Measurements from ENCODE around the gene MUC13. TPM values are rescaled to one million over a fixed set of nuclear protein-coding genes. Genes with fewer than 3 reads are reported as not detected.

Gene MUC13
- total and polyA plus RNA-seq, 2 of the 4 experiments (the other 2 are of a cell fraction) = not detected

DNA sequence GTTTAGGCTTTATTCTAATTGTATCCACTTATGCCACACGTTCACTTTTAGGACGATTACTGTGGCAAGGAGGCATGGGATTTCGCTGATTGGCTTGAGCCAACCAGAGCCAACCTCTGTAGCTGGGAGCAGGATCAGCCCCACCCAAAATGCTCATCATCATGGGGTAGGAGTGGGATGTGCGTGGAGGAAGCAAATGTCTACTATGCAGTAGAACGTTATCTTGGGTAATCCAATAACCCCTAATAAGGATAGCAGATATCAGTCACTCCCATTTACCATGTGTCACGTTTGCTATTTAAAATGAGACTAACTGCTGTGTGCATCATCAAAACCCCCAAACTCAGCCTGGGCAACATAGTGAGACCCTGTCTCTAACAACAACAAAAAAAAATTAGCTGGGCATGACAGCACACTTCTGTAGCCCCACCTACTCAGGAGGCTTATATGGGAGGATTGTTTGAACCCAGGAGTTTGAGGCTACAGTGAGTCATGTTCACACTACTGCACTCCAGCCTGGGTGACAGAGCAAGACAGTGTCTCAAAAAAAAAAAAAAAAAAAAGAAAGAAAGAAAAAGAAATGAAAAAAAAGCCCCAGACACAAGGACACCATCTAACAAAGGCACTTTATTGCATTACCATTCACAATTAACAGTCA, 29.6 kb downstream of the MUC13 start:
- Histone ChIP-seq H3K9ac (ENCODE audit: low read depth, low read length) (no peak overlapping the region), H3K9me3 (ENCODE audit: control insufficient read depth, insufficient read depth, low read length) (no peaks in the 10 kb centered on the region), H3K14ac (replicated peaks; ENCODE audit: low read depth, low read length) (no peak overlapping the region), H3K18ac (ENCODE audit: low read depth, low read length) (no peak overlapping the region), H3K56ac (ENCODE audit: extremely low read depth, insufficient read depth, low read length) (no peak overlapping the region), H3K4me2 (ENCODE audit: low read depth, low read length) (no peak overlapping the region), H4K20me1 (ENCODE audit: insufficient read depth, low read length) (no peaks in the 10 kb centered on the region), H2BK120ac (ENCODE audit: low read depth, low read length) (no peak overlapping the region), H3K36me3 (ENCODE audit: control insufficient read depth, insufficient read depth, low read length) (no peaks in the 10 kb centered on the region), H3K4me3 (ENCODE audit: insufficient read depth, low read depth, low read length) (no peak overlapping the region), H2BK20ac (ENCODE audit: low read depth, low read length) (no peak overlapping the region), H2AFZ (replicated peaks; ENCODE audit: low read length, poor library complexity) (no peak overlapping the region), H3K23ac (ENCODE audit: low read depth, low read length) (no peak overlapping the region), H2AK9ac (replicated peaks; ENCODE audit: low read depth, low read length, poor library complexity) (no peak overlapping the region), H2BK5ac (ENCODE audit: low read depth, low read length, poor library complexity, severe bottlenecking) (no peak overlapping the region), H3K9me1 (ENCODE audit: insufficient read depth, low read length) (no peaks in the 10 kb centered on the region), H3K4me1 (ENCODE audit: control insufficient read depth, insufficient read depth, low read length) (no peaks in the 10 kb centered on the region), H4K8ac (ENCODE audit: low read depth in 2 of 2, low read length in 2 of 2) (no peak overlapping the region), H2AK5ac (ENCODE audit: low read depth, low read length) (no peak overlapping the region; the same call in 1 of the 2 replicates), H3K4ac (ENCODE audit: low read depth, low read length) (no peak overlapping the region), H4K5ac (ENCODE audit: low read depth, low read length) (no peak overlapping the region), H3K27me3 (ENCODE audit: control insufficient read depth, insufficient read depth, low read length) (peaks cover 17% of the 10 kb centered on the region), H3K27ac (ENCODE audit: insufficient read depth, low read length) (no peak overlapping the region), H3K79me1 (ENCODE audit: low read depth in 1 of 2, low read length in 2 of 2) (no peaks in the 10 kb centered on the region), H2BK15ac (ENCODE audit: low read depth, low read length) (no peak overlapping the region), H4K91ac (ENCODE audit: insufficient read depth, low read depth, low read length) (no peak overlapping the region)
- DNase-seq (no peak), ATAC-seq (ENCODE audit: low read depth) (no peak)
- TF ChIP-seq NFE2L2 (IDR thresholded peaks at IDR 0.05; ENCODE audit: low read depth, low read length) (no peak), RAD21 (IDR thresholded peaks at IDR 0.05; ENCODE audit: low read length) (no peak), RCOR1 (IDR thresholded peaks at IDR 0.05; ENCODE audit: insufficient replicate concordance, low read length) (no peak), POLR2A (IDR thresholded peaks at IDR 0.05; ENCODE audit: low read depth, low read length) (no peak), MXI1 (IDR thresholded peaks at IDR 0.05; ENCODE audit: borderline replicate concordance, low read depth, low read length) (no peak), MAFK (IDR thresholded peaks at IDR 0.05; ENCODE audit: low read depth, low read length) (no peak), CEBPB (IDR thresholded peaks at IDR 0.05; ENCODE audit: low read depth, low read length) (no peak), MAZ (IDR thresholded peaks at IDR 0.05; ENCODE audit: borderline replicate concordance, low read depth, low read length) (no peak), SMC3 (IDR thresholded peaks at IDR 0.05; ENCODE audit: low read depth, low read length) (no peak), BHLHE40 (IDR thresholded peaks at IDR 0.05; ENCODE audit: low read depth, low read length) (no peak), FOS (IDR thresholded peaks at IDR 0.05; ENCODE audit: low read depth, low read length) (no peak), CHD1 (IDR thresholded peaks at IDR 0.05; ENCODE audit: low read depth, low read length) (no peak), RFX5 (IDR thresholded peaks at IDR 0.05; ENCODE audit: low read depth, low read length) (no peak)
- TF ChIP-seq, protein P1, sequence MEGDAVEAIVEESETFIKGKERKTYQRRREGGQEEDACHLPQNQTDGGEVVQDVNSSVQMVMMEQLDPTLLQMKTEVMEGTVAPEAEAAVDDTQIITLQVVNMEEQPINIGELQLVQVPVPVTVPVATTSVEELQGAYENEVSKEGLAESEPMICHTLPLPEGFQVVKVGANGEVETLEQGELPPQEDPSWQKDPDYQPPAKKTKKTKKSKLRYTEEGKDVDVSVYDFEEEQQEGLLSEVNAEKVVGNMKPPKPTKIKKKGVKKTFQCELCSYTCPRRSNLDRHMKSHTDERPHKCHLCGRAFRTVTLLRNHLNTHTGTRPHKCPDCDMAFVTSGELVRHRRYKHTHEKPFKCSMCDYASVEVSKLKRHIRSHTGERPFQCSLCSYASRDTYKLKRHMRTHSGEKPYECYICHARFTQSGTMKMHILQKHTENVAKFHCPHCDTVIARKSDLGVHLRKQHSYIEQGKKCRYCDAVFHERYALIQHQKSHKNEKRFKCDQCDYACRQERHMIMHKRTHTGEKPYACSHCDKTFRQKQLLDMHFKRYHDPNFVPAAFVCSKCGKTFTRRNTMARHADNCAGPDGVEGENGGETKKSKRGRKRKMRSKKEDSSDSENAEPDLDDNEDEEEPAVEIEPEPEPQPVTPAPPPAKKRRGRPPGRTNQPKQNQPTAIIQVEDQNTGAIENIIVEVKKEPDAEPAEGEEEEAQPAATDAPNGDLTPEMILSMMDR (conservative IDR thresholded peaks at IDR 0.05; ENCODE audit: low read depth, low read length) = no peak
- TF ChIP-seq, protein P2, sequence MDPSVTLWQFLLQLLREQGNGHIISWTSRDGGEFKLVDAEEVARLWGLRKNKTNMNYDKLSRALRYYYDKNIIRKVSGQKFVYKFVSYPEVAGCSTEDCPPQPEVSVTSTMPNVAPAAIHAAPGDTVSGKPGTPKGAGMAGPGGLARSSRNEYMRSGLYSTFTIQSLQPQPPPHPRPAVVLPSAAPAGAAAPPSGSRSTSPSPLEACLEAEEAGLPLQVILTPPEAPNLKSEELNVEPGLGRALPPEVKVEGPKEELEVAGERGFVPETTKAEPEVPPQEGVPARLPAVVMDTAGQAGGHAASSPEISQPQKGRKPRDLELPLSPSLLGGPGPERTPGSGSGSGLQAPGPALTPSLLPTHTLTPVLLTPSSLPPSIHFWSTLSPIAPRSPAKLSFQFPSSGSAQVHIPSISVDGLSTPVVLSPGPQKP (IDR thresholded peaks at IDR 0.05; ENCODE audit: borderline replicate concordance, low read depth, low read length) = no peak
- TF ChIP-seq, protein P3, sequence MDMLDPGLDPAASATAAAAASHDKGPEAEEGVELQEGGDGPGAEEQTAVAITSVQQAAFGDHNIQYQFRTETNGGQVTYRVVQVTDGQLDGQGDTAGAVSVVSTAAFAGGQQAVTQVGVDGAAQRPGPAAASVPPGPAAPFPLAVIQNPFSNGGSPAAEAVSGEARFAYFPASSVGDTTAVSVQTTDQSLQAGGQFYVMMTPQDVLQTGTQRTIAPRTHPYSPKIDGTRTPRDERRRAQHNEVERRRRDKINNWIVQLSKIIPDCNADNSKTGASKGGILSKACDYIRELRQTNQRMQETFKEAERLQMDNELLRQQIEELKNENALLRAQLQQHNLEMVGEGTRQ (IDR thresholded peaks at IDR 0.05; ENCODE audit: low read depth, low read length) = no peak
- dilution Hi-C loops (cut with HindIII; ENCODE audit: low sequenced_read_pairs, unreplicated experiment) (no loop called here), intact Hi-C loops (cut with micrococcal nuclease) (no loop called here), in situ Hi-C loops (cut with MboI; ENCODE audit: low sequenced_read_pairs) (loop anchor here (5.0 to 10.0 kb wide), 2 partner anchors 143 to 330 kb away; no protein-coding TSS in a partner anchor)
- ChIA-PET CTCF (interaction anchor here (1.7 kb wide), 1 partner anchor 144 kb away, joined by 6 read pairs; no protein-coding TSS in a partner anchor), POLR2A (ENCODE audit: unreplicated experiment) (no interaction called here)
- BruUV-seq (replicated peaks) = no TSS peak
- WGBS, 2 experiments (ENCODE audit: extremely low coverage in 2 of 2, insufficient read length in 1 of 2) = no CpG with 5 or more reads among the region's 6 CpGs
